Effector CD4-positive, alpha-beta T cell (primary cell): ENCODE measurements around the gene CD300LF.

Experiments used
- DNase-seq: peaks from one replicate; pipeline ENCODE4 v3.0.0-alpha.2; 2020

The CD300LF gene

DNA sequence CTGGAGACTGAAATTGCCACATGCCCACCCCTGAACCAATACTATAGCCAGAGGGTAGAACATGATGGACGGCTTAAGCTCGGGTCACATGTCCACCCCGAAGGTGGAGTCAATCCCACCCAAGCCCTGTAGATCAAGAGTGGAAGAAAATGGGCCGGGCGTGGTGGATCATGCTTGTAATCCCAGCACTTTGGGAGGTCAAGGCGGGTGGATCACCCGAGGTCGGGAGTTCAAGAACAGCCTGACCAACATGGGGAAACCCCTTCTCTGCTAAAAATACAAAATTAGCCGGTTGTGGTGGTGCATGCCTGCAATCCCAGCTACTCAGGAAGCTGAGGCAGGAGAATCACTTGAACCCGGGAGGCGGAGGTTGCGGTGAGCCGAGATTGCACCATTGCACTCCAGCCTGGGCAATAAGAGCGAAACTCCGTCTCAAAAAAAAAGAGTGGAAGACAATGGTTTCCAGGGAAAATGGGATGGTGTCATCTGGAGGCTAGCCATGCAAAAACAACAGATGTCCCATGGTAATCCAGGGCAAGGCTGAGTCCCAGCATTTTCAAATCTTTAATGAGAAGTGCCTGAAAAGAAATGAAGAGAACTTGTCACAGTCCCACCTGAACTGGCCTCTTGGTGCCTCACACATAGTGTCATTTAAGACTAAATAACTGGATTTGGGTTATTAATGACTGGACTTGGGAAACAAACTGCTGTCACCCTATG, 30.1 kb downstream of the CD300LF start:
- no peak for DNase-seq

- no peak for DNase-seq
Observed at GRCh38 chr17:74682028-74682427, 30.7 kb downstream of the CD300LF start.

DNA sequence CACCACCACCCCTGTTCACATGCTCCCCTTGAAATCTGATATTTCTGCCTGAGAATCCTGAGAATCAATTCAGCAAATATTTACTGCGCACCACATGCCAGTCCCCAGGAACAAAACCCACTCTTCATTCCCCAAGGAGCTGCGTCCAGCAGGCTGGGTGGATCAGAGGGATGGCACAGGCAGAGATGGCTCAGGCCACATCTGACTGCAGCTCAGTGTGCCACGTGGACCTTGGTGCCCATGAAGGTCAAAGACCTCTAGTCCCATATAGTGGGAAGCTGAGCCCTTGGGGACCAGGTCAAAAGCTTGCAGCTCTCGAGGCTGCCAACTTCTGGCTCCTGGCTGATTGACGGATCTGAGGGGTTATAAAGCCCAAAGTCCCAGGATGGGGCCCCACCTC, 31.8 kb downstream of the CD300LF start:
- DNase-seq: no peak

GRCh38 chr17:74680213-74680612, 32.5 kb downstream of the CD300LF start:
- no peak for DNase-seq

DNA sequence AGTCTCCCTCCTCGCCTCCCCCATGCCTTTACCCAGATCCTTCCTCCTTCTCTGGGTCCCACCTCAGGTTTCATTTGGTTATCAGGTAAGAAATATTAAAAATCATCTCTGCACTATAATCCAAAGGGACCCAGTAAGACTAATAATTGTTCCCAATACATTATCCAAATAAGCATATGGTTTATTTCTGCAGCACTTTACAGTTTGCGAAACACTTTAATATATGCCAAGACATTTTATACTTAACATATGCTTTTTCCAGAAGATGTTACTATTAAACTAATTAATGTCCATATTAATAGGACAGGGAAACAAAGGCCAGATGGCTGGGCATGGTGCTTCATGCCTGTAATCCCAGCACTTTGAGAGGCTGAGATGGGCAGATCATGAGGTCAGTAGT, 33.3 kb downstream of the CD300LF start:
- DNase-seq: no peak

DNA sequence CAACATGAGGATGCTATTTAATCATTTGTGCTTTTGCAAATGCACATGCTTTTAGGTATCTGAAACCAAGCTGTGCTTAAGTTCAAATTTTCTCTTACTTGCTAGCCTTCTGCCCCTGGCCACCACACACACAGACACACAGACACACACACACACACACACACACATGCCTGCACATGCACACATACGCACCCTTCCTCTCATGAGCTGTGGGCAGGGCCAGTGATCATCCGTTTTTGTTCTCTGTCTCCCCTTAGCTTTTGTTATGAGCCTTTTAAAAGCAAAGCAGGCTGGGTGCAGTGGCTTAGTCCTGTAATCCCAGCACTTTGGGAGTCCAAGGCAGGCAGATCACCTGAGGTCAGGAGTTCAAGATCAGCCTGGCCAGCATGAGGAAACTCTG, 34.2 kb downstream of the CD300LF start:
- DNase-seq: no peak

GRCh38 chr17:74677558-74678466, 34.9 kb downstream of the CD300LF start:
- DNase-seq: no peak

DNA sequence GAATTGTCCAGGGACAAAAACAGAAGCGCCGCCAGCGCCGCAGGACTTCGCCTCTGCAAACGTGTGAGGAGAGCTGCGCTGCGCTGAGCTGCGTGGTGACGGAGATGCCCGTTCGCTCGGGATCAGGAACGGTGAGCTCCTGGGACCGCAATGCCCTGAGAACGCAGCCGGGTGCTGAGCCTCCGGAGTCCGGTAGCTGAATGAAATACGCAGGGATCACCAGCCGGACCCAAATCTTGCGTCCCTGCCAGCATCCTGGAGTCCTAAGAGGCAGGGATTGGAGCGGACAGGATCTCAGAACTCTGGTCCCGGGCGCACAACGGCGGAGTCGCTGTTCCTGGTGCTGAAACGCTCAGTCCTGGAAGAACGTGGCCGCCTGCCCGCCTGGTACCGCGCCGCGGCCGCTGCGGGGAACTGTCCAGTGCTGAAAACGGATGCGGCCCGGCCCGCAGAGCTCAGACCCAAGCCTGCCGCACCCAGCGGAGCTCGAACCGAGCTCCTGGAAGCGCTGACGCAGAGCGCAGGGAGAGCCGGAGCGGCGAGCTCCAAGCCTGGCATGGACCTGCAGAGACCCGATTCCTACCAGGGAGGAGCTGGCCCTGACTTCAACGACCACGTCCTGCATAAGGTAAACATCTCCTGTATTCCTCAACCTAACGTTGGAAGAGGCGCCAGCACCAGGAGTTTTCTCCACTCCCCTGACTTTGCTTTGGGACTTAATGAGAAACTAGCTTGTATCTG, 41.5 kb downstream of the CD300LF start:
- DNase-seq: peak; percentile 58

DNA sequence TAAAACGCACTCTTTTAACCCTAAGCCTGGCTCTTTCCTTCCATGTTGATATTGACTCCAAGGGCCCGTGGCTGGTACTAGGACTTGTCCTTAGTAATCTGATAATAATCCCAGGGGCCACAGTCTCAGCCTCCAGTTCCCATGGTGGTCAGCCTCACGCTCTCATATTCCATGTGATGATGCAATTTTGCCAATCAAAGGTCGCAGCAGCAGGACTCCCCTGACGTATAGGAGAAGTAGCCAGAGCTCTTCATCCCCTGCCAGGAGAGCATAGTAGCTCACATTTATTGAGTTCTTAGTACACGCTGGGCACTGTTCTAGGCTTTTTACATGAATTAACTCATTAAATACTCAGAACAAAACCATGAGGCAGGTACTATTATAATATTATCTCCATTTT, 42.4 kb downstream of the CD300LF start:
- DNase-seq: no peak

DNA sequence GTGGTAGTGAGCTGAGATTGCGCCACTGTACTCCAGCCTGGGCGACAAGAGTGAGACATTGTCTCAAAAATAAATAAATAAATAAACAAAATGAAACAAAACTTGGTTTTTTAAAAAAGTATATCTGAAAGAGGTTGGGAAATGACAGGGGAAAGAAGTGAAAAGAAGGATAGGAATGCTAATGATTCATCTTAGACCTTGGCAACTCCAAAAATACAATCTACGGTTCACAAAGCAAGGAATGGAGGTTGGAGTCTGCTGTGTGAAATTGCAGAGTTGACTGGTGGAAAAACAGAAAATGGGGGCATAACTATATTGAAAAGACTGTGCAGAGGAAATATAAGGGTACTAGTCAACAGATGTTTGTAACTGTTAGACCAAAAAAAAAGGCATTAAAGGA, 49.2 kb downstream of the CD300LF start:
- no peak for DNase-seq

GRCh38 chr17:74659889-74660288, 52.8 kb downstream of the CD300LF start:
- DNase-seq: no peak

DNA sequence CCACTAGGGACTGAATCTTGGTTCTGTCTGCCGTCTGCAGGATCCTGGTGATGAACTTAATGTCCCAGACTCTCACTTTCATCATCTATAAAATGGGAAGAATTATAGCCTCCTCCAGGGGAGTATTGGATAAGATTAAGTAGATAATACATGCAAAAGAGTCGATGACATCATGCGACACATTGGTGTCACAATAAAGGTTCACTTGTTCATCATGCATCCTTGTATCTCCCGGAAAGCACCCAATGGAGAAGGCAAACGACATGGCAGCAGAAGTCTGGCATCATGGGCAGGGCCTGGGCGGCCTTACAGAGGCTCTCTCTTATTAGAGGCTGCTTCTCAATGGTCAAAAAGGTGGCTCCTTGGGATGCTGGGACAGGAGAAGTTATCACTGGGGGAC, 54.1 kb downstream of the CD300LF start:
- DNase-seq: no peak

- DNase-seq: no peak
Observed at GRCh38 chr17:74654742-74655141, 58.0 kb downstream of the CD300LF start.

- DNase-seq: no peak
Observed at GRCh38 chr17:74652020-74652419, 60.7 kb downstream of the CD300LF start.

GRCh38 chr17:74649909-74650308, 62.8 kb downstream of the CD300LF start:
- DNase-seq: no peak

GRCh38 chr17:74647871-74648672, 64.7 kb downstream of the CD300LF start:
- no peak for DNase-seq

DNA sequence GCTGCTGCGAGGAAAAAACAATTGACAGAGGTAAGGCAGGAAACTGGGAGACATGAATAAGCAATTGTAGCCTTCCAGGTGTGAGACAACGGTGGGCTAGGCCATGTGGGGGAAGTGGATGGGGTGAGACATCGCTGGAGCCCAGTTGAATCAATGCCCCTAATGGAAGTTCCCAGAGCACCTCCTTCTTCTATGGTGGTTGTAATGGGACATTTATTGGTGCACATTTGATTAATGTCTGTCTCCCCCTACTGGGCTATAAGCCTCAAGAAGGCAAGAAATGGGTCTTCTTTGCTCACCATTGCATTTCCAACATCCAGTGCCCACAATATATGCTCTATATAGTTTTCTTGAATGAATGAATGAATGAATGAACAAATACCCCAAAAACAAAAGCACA, 66.5 kb downstream of the CD300LF start:
- no peak for DNase-seq

GRCh38 chr17:74645010-74645409, 67.7 kb downstream of the CD300LF start:
- no peak for DNase-seq

DNA sequence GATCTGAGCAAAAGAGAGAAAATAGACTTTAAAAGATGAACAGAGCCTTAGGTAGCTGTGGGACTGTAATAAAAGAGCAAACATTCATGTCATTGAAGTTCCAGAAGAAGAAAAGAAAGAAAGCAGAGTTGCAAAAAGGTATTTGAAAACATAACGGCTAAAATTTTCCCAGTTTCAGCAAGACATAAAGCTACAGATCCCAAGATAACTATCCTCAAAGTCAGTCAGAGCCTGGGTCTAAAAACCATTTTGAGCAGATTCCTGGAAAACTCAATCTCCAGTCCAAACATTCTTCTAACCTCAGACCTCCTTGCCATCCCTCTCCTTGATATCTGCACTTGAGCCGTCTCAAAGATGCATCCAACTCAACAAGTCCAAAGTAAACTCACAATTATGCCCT, 68.3 kb downstream of the CD300LF start:
- no peak for DNase-seq
